Nephron progenitor cell (in vitro differentiated cells): ENCODE data around the gene ZBTB7B.

Source experiments
- DNase-seq: peaks from one replicate; pipeline ENCODE4 v3.0.0; 2021
- H3K27ac Mint-ChIP-seq: 2 replicates; pipeline ENCODE4 v1.8.0; 2021; ENCODE audit warnings: mild to moderate bottlenecking, moderate library complexity, mixed read lengths
- H3K27me3 Mint-ChIP-seq: 2 replicates; pipeline ENCODE4 v1.8.0; 2021; ENCODE audit warnings: mild to moderate bottlenecking, low read depth, mixed read lengths; ENCODE audit not compliant: poor library complexity
- H3K36me3 Mint-ChIP-seq: 2 replicates; pipeline ENCODE4 v1.8.0; 2021; ENCODE audit warnings: low read depth, mixed read lengths
- H3K4me1 Mint-ChIP-seq: 2 replicates; pipeline ENCODE4 v1.8.0; 2021; ENCODE audit warnings: mixed read lengths
- H3K4me3 Mint-ChIP-seq: 2 replicates; pipeline ENCODE4 v1.8.0; 2021; ENCODE audit warnings: mild to moderate bottlenecking, moderate library complexity, mixed read lengths
- H3K9me3 Mint-ChIP-seq: 2 replicates; pipeline ENCODE4 v1.8.0; 2021; ENCODE audit warnings: mild to moderate bottlenecking, moderate library complexity, mixed read lengths
- CTCF ChIP-seq: fragments of 200-600 bp; sonication (generic); IDR thresholded peaks from 2 replicates; pipeline ENCODE4 v1.5.0; 2021; ENCODE audit warnings: antibody characterized with exemption

Gene ZBTB7B

GRCh38 chr1:155002464-155003226, at the start of gene ZBTB7B:
TSS of gene ZBTB7B (plus strand) at chr1:155002802. CDS start at chr1:155014661, 11,859 bp downstream.
- Mint-ChIP-seq H3K36me3 (no peaks in the 10 kb centered on the region), H3K27ac (peak within 1 kb of the TSS; percentile 83), H3K27me3 (peaks cover 2% of the 10 kb centered on the region), H3K4me3 (peak within 1 kb of the TSS; percentile 94), H3K9me3 (no peaks in the 10 kb centered on the region), H3K4me1 (peaks cover 40% of the 10 kb centered on the region)
- peak; percentile 43 for DNase-seq
- no peak for TF ChIP-seq CTCF

GRCh38 chr1:154953611-154954038, 49.0 kb upstream of the ZBTB7B start:
- H3K4me1 Mint-ChIP-seq: peaks cover 61% of the 10 kb centered on the region
- no peak for DNase-seq
- H3K36me3 Mint-ChIP-seq: peaks cover 13% of the 10 kb centered on the region
- no peaks in the 10 kb centered on the region for H3K9me3 Mint-ChIP-seq
- no peak for TF ChIP-seq CTCF
- H3K4me3 Mint-ChIP-seq: peak overlapping the region; percentile 94
- H3K27me3 Mint-ChIP-seq: no peaks in the 10 kb centered on the region
- H3K27ac Mint-ChIP-seq: no peak overlapping the region

- Mint-ChIP-seq H3K4me1 (peaks cover 61% of the 10 kb centered on the region), H3K4me3 (peak overlapping the region; percentile 94), H3K9me3 (no peaks in the 10 kb centered on the region), H3K36me3 (peaks cover 11% of the 10 kb centered on the region), H3K27me3 (no peaks in the 10 kb centered on the region), H3K27ac (peak overlapping the region; percentile 100)
- TF ChIP-seq CTCF: no peak
- no peak for DNase-seq
Measured at GRCh38 chr1:154954541-154954940, 48.1 kb upstream of the ZBTB7B start.

- H3K4me3 Mint-ChIP-seq: peak overlapping the region; percentile 94
- no peaks in the 10 kb centered on the region for H3K9me3 Mint-ChIP-seq
- H3K27ac Mint-ChIP-seq: peak overlapping the region; percentile 100
- peaks cover 11% of the 10 kb centered on the region for H3K36me3 Mint-ChIP-seq
- H3K4me1 Mint-ChIP-seq: peaks cover 63% of the 10 kb centered on the region
- DNase-seq: peak; percentile 50
- H3K27me3 Mint-ChIP-seq: no peaks in the 10 kb centered on the region
- no peak for TF ChIP-seq CTCF
Measured at GRCh38 chr1:154955039-154955717, 47.4 kb upstream of the ZBTB7B start.

GRCh38 chr1:154955718-154956543, 46.7 kb upstream of the ZBTB7B start, which contains the start of gene PBXIP1:
TSS of gene PBXIP1 (minus strand) at chr1:154956099. CDS start at chr1:154953721, 2,378 bp downstream.
- Mint-ChIP-seq H3K9me3 (no peaks in the 10 kb centered on the region), H3K36me3 (peaks cover 5% of the 10 kb centered on the region), H3K27me3 (no peaks in the 10 kb centered on the region), H3K4me1 (peaks cover 70% of the 10 kb centered on the region), H3K27ac (peak within 1 kb of the TSS; percentile 100), H3K4me3 (peak within 1 kb of the TSS; percentile 94)
- TF ChIP-seq CTCF: peak; percentile 14
- peak; percentile 81 for DNase-seq
